HUES6 (cell line): ENCODE results near the gene NCKAP5.

ENCODE experiments used
- H3K27ac ChIP-seq: 2 replicates; pipeline ENCODE4 v1.7.0; 2013; ENCODE audit warnings: low read depth, mild to moderate bottlenecking, low read length, inconsistent platforms
- H3K27me3 ChIP-seq: 2 replicates; pipeline ENCODE4 v1.6.1; 2013; ENCODE audit warnings: low read length; ENCODE audit not compliant: control insufficient read depth, insufficient read depth
- H3K36me3 ChIP-seq: 2 replicates; pipeline ENCODE4 v1.6.1; 2013; ENCODE audit warnings: low read length; ENCODE audit not compliant: control insufficient read depth, insufficient read depth
- H3K4me1 ChIP-seq: 2 replicates; pipeline ENCODE4 v1.6.1; 2013; ENCODE audit warnings: low read length; ENCODE audit not compliant: control insufficient read depth, insufficient read depth
- H3K4me3 ChIP-seq: 2 replicates; pipeline ENCODE4 v1.5.1; 2013; ENCODE audit warnings: low read depth, low read length
- H3K9ac ChIP-seq: one replicate; pipeline ENCODE4 v1.6.1; 2013; ENCODE audit warnings: mild to moderate bottlenecking, low read length
- H3K9me3 ChIP-seq: 2 replicates; pipeline ENCODE4 v1.6.1; 2013; ENCODE audit warnings: low read depth, low read length; ENCODE audit not compliant: control insufficient read depth, insufficient read depth

NCKAP5 gene

GRCh38 chr2:133266041-133266925 lies 302.0 kb downstream of the NCKAP5 start:
- no peaks in the 10 kb centered on the region for H3K36me3 ChIP-seq
- H3K27ac ChIP-seq = no peak overlapping the region
- peak overlapping the region; percentile 86 for H3K4me3 ChIP-seq
- H3K27me3 ChIP-seq = peaks cover 18% of the 10 kb centered on the region
- H3K9me3 ChIP-seq = no peaks in the 10 kb centered on the region
- H3K4me1 ChIP-seq = peaks cover 4% of the 10 kb centered on the region; the same call in 1 of the 2 replicates
- H3K9ac ChIP-seq = no peak overlapping the region

- Histone ChIP-seq H3K4me1 (peaks cover 4% of the 10 kb centered on the region; the same call in 1 of the 2 replicates), H3K27ac (no peak overlapping the region), H3K27me3 (peaks cover 18% of the 10 kb centered on the region), H3K4me3 (peak overlapping the region; percentile 86), H3K9ac (no peak overlapping the region), H3K36me3 (no peaks in the 10 kb centered on the region), H3K9me3 (no peaks in the 10 kb centered on the region)
These were observed 302.8 kb downstream of the NCKAP5 start for GRCh38 chr2:133265432-133265949.

- H3K9me3 ChIP-seq = no peaks in the 10 kb centered on the region
- H3K27ac ChIP-seq = no peak overlapping the region
- peaks cover 4% of the 10 kb centered on the region; the same call in 1 of the 2 replicates for H3K4me1 ChIP-seq
- H3K36me3 ChIP-seq = no peaks in the 10 kb centered on the region
- H3K9ac ChIP-seq = no peak overlapping the region
- H3K27me3 ChIP-seq = peaks cover 18% of the 10 kb centered on the region
- peak overlapping the region; percentile 86; the same call in 1 of the 2 replicates for H3K4me3 ChIP-seq
These were observed 303.3 kb downstream of the NCKAP5 start for GRCh38 chr2:133264989-133265401.

- Histone ChIP-seq H3K9ac (no peak overlapping the region), H3K27ac (no peak overlapping the region), H3K4me3 (no peak overlapping the region), H3K27me3 (peaks cover 18% of the 10 kb centered on the region), H3K4me1 (peaks cover 4% of the 10 kb centered on the region; the same call in 1 of the 2 replicates), H3K9me3 (no peaks in the 10 kb centered on the region), H3K36me3 (no peaks in the 10 kb centered on the region)
These were observed 305.4 kb downstream of the NCKAP5 start for GRCh38 chr2:133262893-133263292.

GRCh38 chr2:133255360-133255759 lies 312.9 kb downstream of the NCKAP5 start:
- Histone ChIP-seq H3K27me3 (no peaks in the 10 kb centered on the region), H3K36me3 (no peaks in the 10 kb centered on the region), H3K9ac (no peak overlapping the region), H3K9me3 (no peaks in the 10 kb centered on the region), H3K4me1 (no peaks in the 10 kb centered on the region), H3K27ac (no peak overlapping the region), H3K4me3 (no peak overlapping the region)

- Histone ChIP-seq H3K27me3 (no peaks in the 10 kb centered on the region), H3K9me3 (no peaks in the 10 kb centered on the region), H3K27ac (no peak overlapping the region), H3K36me3 (no peaks in the 10 kb centered on the region), H3K4me1 (no peaks in the 10 kb centered on the region), H3K4me3 (no peak overlapping the region), H3K9ac (no peak overlapping the region)
These were observed 314.5 kb downstream of the NCKAP5 start for GRCh38 chr2:133253793-133254192.

GRCh38 chr2:133252780-133253355 lies 315.4 kb downstream of the NCKAP5 start:
- H3K9me3 ChIP-seq = no peaks in the 10 kb centered on the region
- H3K27ac ChIP-seq = no peak overlapping the region
- H3K4me3 ChIP-seq = no peak overlapping the region
- H3K27me3 ChIP-seq = no peaks in the 10 kb centered on the region
- H3K36me3 ChIP-seq = no peaks in the 10 kb centered on the region
- H3K4me1 ChIP-seq = no peaks in the 10 kb centered on the region
- H3K9ac ChIP-seq = no peak overlapping the region

GRCh38 chr2:133249362-133249761 lies 318.9 kb downstream of the NCKAP5 start:
- Histone ChIP-seq H3K4me1 (no peaks in the 10 kb centered on the region), H3K36me3 (no peaks in the 10 kb centered on the region), H3K9me3 (no peaks in the 10 kb centered on the region), H3K27ac (no peak overlapping the region), H3K27me3 (no peaks in the 10 kb centered on the region), H3K9ac (no peak overlapping the region), H3K4me3 (no peak overlapping the region)

GRCh38 chr2:133248264-133248663 lies 320.0 kb downstream of the NCKAP5 start:
- no peaks in the 10 kb centered on the region for H3K27me3 ChIP-seq
- no peak overlapping the region for H3K27ac ChIP-seq
- no peak overlapping the region for H3K4me3 ChIP-seq
- H3K9me3 ChIP-seq = no peaks in the 10 kb centered on the region
- no peaks in the 10 kb centered on the region for H3K36me3 ChIP-seq
- no peaks in the 10 kb centered on the region for H3K4me1 ChIP-seq
- H3K9ac ChIP-seq = no peak overlapping the region

GRCh38 chr2:133247631-133248030 lies 320.6 kb downstream of the NCKAP5 start:
- no peak overlapping the region for H3K9ac ChIP-seq
- no peaks in the 10 kb centered on the region for H3K36me3 ChIP-seq
- H3K9me3 ChIP-seq = no peaks in the 10 kb centered on the region
- no peaks in the 10 kb centered on the region for H3K27me3 ChIP-seq
- H3K4me3 ChIP-seq = no peak overlapping the region
- no peak overlapping the region for H3K27ac ChIP-seq
- no peaks in the 10 kb centered on the region for H3K4me1 ChIP-seq

GRCh38 chr2:133241224-133241571 lies 327.1 kb downstream of the NCKAP5 start:
- Histone ChIP-seq H3K9ac (no peak overlapping the region), H3K27me3 (no peaks in the 10 kb centered on the region), H3K27ac (no peak overlapping the region), H3K36me3 (no peaks in the 10 kb centered on the region), H3K4me1 (no peaks in the 10 kb centered on the region), H3K9me3 (no peaks in the 10 kb centered on the region), H3K4me3 (no peak overlapping the region)
